Measurements from ENCODE around the gene AKR1E2. TPM values are rescaled to one million over a fixed set of nuclear protein-coding genes. Genes with fewer than 3 reads are reported as not detected.

Gene AKR1E2
- total and polyA plus RNA-seq, 4 donors = 1.5 to 7.5 (median 3.8) TPM

DNA sequence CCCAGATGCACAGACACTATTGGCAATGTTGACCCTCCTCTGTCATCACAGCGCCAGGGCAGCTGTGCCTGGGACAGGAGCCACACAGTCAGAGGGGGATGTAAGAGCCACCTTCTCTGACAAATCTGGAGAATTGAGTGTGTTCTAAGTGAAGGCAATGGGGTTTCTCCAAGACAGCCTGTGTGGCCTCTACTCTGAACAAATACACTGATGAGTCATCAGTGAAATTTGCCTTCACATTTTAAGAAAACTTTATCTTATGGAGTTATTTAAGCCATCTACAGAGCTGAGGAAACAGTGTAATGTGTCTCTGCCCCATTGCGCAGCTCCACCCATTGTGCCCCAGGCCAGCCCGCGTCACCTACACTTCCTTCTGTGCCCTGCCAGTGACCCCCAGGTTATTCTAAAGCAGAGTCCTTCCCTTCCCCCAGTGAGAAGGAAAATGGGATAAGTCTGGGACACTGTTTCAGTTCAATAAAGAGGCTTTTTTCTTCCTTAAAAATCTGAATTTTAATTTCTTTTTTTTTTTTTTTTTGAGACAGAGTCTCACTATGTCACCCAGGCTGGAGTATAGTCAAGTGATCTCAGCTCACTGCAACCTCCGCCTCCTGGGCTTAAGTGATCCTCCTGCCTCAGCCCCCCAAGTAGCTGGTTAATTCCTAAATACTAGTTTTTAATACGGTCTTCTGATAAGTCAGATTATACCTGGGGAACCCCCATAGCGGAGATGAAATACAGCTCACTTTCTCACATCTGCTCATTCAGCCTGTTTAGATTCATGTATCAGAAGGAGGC, 21.8 kb downstream of the AKR1E2 start:
- TF ChIP-seq, protein P1, sequence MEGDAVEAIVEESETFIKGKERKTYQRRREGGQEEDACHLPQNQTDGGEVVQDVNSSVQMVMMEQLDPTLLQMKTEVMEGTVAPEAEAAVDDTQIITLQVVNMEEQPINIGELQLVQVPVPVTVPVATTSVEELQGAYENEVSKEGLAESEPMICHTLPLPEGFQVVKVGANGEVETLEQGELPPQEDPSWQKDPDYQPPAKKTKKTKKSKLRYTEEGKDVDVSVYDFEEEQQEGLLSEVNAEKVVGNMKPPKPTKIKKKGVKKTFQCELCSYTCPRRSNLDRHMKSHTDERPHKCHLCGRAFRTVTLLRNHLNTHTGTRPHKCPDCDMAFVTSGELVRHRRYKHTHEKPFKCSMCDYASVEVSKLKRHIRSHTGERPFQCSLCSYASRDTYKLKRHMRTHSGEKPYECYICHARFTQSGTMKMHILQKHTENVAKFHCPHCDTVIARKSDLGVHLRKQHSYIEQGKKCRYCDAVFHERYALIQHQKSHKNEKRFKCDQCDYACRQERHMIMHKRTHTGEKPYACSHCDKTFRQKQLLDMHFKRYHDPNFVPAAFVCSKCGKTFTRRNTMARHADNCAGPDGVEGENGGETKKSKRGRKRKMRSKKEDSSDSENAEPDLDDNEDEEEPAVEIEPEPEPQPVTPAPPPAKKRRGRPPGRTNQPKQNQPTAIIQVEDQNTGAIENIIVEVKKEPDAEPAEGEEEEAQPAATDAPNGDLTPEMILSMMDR (IDR thresholded peaks at IDR 0.05; ENCODE audit: control extremely low read depth, extremely low read depth) = no peak
- H3K4me1 ChIP-seq (ENCODE audit: control insufficient read depth in 5 of 5, insufficient read depth in 5 of 5, low read length in 5 of 5) = peaks cover 0 to 19% (median 7%) of the 10 kb centered on the region in 5 donors
- no peak overlapping the region for H3K4me3 ChIP-seq
- WGBS, 2 donors = 85 to 91% methylated on average over 7 of the region's 7 CpGs
- peaks cover 0 to 7% (median 2%) of the 10 kb centered on the region in 4 donors for H3K36me3 ChIP-seq (ENCODE audit: control insufficient read depth in 4 of 4, insufficient read depth in 4 of 4, low read length in 4 of 4)
- H3K9me3 ChIP-seq (ENCODE audit: control insufficient read depth in 4 of 4, insufficient read depth in 3 of 4, low read length in 3 of 4) = no peaks in the 10 kb centered on the region
- H3K9ac ChIP-seq (ENCODE audit: insufficient read depth in 1 of 2, low read length in 2 of 2) = no peak overlapping the region
- DNase-seq (no peak), ATAC-seq (ENCODE audit: insufficient read depth, low FRiP score) (no peak)
- H3K27ac ChIP-seq (ENCODE audit: low read depth in 1 of 2, low read length in 1 of 2) = peak overlapping the region; percentile 34 to 38
- no peaks in the 10 kb centered on the region for H3K27me3 ChIP-seq (ENCODE audit: control insufficient read depth in 3 of 3, insufficient read depth in 3 of 3, low read length in 2 of 3)

DNA sequence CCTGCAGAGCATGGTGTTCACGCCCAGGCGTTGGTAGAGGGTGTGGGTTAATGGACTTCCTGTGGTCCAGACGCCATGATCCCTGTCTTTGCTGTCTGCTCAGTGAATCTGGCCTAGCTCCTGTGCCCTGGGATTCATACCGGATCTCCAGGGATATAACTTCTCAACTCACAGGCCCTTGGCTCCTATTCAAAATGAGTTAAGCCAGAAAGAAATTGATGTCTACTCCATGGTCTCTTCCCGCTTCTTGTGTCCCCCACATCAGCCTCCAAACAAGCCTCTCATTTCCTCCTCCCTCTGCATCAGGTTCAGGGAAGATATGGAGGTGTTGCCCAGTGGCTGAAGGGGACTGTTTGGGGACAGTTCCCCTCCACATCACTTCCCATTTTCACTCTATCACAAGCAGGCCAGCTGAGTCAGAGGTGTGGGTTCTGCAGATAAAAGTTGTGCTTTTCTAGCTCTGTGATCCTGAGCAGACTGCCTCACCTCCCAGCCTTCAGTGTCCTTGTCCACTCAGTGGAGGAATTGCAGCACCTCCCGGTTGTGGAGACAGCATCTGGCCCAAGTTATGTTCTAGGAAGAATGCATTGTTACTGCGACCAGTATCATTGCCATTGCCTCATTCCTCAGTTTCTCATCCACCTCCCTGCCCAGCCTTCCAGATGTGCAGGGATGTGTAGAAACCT, 22.5 kb downstream of the AKR1E2 start:
- H3K36me3 ChIP-seq (ENCODE audit: control insufficient read depth in 4 of 4, insufficient read depth in 4 of 4, low read length in 4 of 4) = peaks cover 0 to 3% (median under 1%) of the 10 kb centered on the region in 4 donors
- DNase-seq (no peak), ATAC-seq (ENCODE audit: insufficient read depth, low FRiP score) (no peak)
- H3K4me1 ChIP-seq (ENCODE audit: control insufficient read depth in 5 of 5, insufficient read depth in 5 of 5, low read length in 5 of 5) = peaks cover 0 to 23% (median 7%) of the 10 kb centered on the region in 5 donors
- no peaks in the 10 kb centered on the region for H3K27me3 ChIP-seq (ENCODE audit: control insufficient read depth in 3 of 3, insufficient read depth in 3 of 3, low read length in 2 of 3)
- no peaks in the 10 kb centered on the region for H3K9me3 ChIP-seq (ENCODE audit: control insufficient read depth in 4 of 4, insufficient read depth in 3 of 4, low read length in 3 of 4)
- WGBS, 2 donors = 73 to 80% methylated on average over 7 of the region's 7 CpGs
- TF ChIP-seq, protein P1 (IDR thresholded peaks at IDR 0.05; ENCODE audit: control extremely low read depth, extremely low read depth) = no peak
- peak overlapping the region in 1 of 2 donors; percentile 38 for H3K27ac ChIP-seq (ENCODE audit: low read depth in 1 of 2, low read length in 1 of 2)
- no peak overlapping the region for H3K4me3 ChIP-seq
- H3K9ac ChIP-seq (ENCODE audit: insufficient read depth in 1 of 2, low read length in 2 of 2) = no peak overlapping the region

DNA sequence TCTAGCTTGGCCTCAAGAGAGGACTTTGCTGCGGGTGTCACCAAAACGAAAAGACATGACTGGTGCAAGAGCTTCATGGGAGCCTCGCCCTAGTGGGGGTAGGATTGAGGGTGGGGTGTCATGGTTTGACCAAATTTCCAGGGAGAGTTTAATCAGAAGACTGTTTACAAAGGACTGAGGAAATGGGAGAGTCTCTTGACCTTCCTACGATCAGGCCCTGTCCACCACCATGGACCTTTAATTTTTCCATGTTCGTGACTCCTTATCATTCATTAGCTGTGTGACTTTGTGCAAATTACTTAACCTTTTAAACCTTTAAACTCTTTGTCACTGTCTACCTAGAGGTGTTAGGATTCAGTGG, 23.0 kb downstream of the AKR1E2 start:
- TF ChIP-seq, protein P1 (IDR thresholded peaks at IDR 0.05; ENCODE audit: control extremely low read depth, extremely low read depth) = no peak
- Histone ChIP-seq H3K4me1 (ENCODE audit: control insufficient read depth in 5 of 5, insufficient read depth in 5 of 5, low read length in 5 of 5) (peaks cover 0 to 23% (median 7%) of the 10 kb centered on the region in 5 donors), H3K36me3 (ENCODE audit: control insufficient read depth in 4 of 4, insufficient read depth in 4 of 4, low read length in 4 of 4) (no peaks in the 10 kb centered on the region), H3K9me3 (ENCODE audit: control insufficient read depth in 4 of 4, insufficient read depth in 3 of 4, low read length in 3 of 4) (no peaks in the 10 kb centered on the region), H3K4me3 (no peak overlapping the region), H3K9ac (ENCODE audit: insufficient read depth in 1 of 2, low read length in 2 of 2) (no peak overlapping the region), H3K27me3 (ENCODE audit: control insufficient read depth in 3 of 3, insufficient read depth in 3 of 3, low read length in 2 of 3) (no peaks in the 10 kb centered on the region), H3K27ac (ENCODE audit: low read depth in 1 of 2, low read length in 1 of 2) (no peak overlapping the region)
- no peak for DNase-seq
- ATAC-seq (ENCODE audit: insufficient read depth, low FRiP score) = no peak
- WGBS, 2 donors = 80 to 86% methylated on average over 5 of the region's 5 CpGs

Data from lung (tissue), 12 donors.